Astrocyte (in vitro differentiated cells and primary cell): ENCODE data around the gene CERT1. TPM values are rescaled to one million over a fixed set of nuclear protein-coding genes. Genes with fewer than 3 reads are reported as not detected.
A peak's percentile ranks its signal among the peaks of the same experiment; 100 is the strongest.

Experiments used
- DNase-seq: peaks from one replicate; pipeline ENCODE4 v3.0.0-alpha.2; 2010; ENCODE audit warnings: low read depth
- FAIRE-seq: peaks from 2 replicates; lab custom pipeline; 2011; peaks lifted over from hg19 to GRCh38; lab: Jason Lieb, UNC
- H2AFZ ChIP-seq: 2 replicates; pipeline ENCODE4 v1.6.0; 2012; ENCODE audit warnings: low read depth, low read length, inconsistent platforms
- H3K27ac ChIP-seq: 2 replicates; pipeline ENCODE4 v1.5.1; 2011; ENCODE audit warnings: low read depth, low read length, inconsistent platforms
- H3K27me3 ChIP-seq: 2 replicates; pipeline ENCODE4 v1.6.0; 2011; ENCODE audit warnings: low read length, inconsistent platforms; ENCODE audit not compliant: insufficient read depth
- H3K36me3 ChIP-seq: 2 replicates; pipeline ENCODE4 v1.5.1; 2011; ENCODE audit warnings: low read length, inconsistent platforms; ENCODE audit not compliant: insufficient read depth
- H3K4me1 ChIP-seq: 2 replicates; pipeline ENCODE4 v1.5.1; 2011; ENCODE audit warnings: low read length, inconsistent platforms; ENCODE audit not compliant: insufficient read depth
- H3K4me2 ChIP-seq: 2 replicates; pipeline ENCODE4 v1.6.0; 2012; ENCODE audit warnings: low read length, inconsistent platforms
- H3K4me3 ChIP-seq: 2 replicates; pipeline ENCODE4 v1.5.1; 2011; ENCODE audit warnings: low read depth, mild to moderate bottlenecking, low read length, inconsistent platforms; ENCODE audit not compliant: insufficient read depth
- H3K79me2 ChIP-seq: 2 replicates; pipeline ENCODE4 v1.6.0; 2012; ENCODE audit warnings: mild to moderate bottlenecking, low read length, inconsistent platforms; ENCODE audit not compliant: insufficient read depth
- H3K9ac ChIP-seq: 2 replicates; pipeline ENCODE4 v1.6.0; 2012; ENCODE audit warnings: mild to moderate bottlenecking, low read length, inconsistent platforms
- H3K9me3 ChIP-seq: 2 replicates; pipeline ENCODE4 v1.5.1; 2012; ENCODE audit warnings: low read depth, mild to moderate bottlenecking, low read length, inconsistent platforms; ENCODE audit not compliant: insufficient read depth
- H4K20me1 ChIP-seq: 2 replicates; pipeline ENCODE4 v1.6.0; 2012; ENCODE audit warnings: low read length, inconsistent platforms; ENCODE audit not compliant: insufficient read depth
- H3K27ac Mint-ChIP-seq: one replicate; pipeline ENCODE4 v1.8.0; 2021; ENCODE audit warnings: mild to moderate bottlenecking, mixed read lengths; ENCODE audit not compliant: unreplicated experiment
- H3K27me3 Mint-ChIP-seq: one replicate; pipeline ENCODE4 v1.8.0; 2021; ENCODE audit warnings: low read depth, mixed read lengths; ENCODE audit not compliant: unreplicated experiment
- H3K36me3 Mint-ChIP-seq: one replicate; pipeline ENCODE4 v1.8.0; 2021; ENCODE audit warnings: low read depth, mixed read lengths; ENCODE audit not compliant: unreplicated experiment
- H3K4me1 Mint-ChIP-seq: one replicate; pipeline ENCODE4 v1.8.0; 2021; ENCODE audit warnings: low read depth, mixed read lengths; ENCODE audit not compliant: unreplicated experiment
- H3K4me3 Mint-ChIP-seq: one replicate; pipeline ENCODE4 v1.8.0; 2021; ENCODE audit warnings: mild to moderate bottlenecking, moderate library complexity, mixed read lengths; ENCODE audit not compliant: unreplicated experiment
- H3K9me3 Mint-ChIP-seq: one replicate; pipeline ENCODE4 v1.8.0; 2021; ENCODE audit warnings: mild to moderate bottlenecking, mixed read lengths; ENCODE audit not compliant: unreplicated experiment
- CTCF ChIP-seq: IDR thresholded peaks from 2 replicates; pipeline ENCODE4 v1.5.1; 2011; ENCODE audit warnings: low read depth, mild to moderate bottlenecking, inconsistent platforms, low read length, moderate library complexity; ENCODE audit not compliant: insufficient read depth
- EZH2 ChIP-seq: IDR thresholded peaks from 2 replicates; pipeline ENCODE4 v1.6.1; 2012; ENCODE audit warnings: mild to moderate bottlenecking, low read length, inconsistent platforms; ENCODE audit not compliant: insufficient read depth
- total RNA-seq: library from RNA; stranded (reverse); gene quantifications from 2 replicates; pipeline ENCODE4 v1.2.1, GENCODE V29; 2021

The CERT1 gene
- total RNA-seq, 1 donor from 2014 or later: 29.6 TPM

GRCh38 chr5:75510417-75510835 lies 1.0 kb downstream of the CERT1 start:
- peak overlapping the region; percentile 91 for H3K4me3 ChIP-seq
- TF ChIP-seq CTCF: no peak
- no peak for TF ChIP-seq EZH2
- H2AFZ ChIP-seq: peak overlapping the region; percentile 75
- Mint-ChIP-seq H3K4me1 (peaks cover 23% of the 10 kb centered on the region), H3K9me3 (no peaks in the 10 kb centered on the region), H3K27me3 (no peaks in the 10 kb centered on the region), H3K4me3 (peak overlapping the region; percentile 97), H3K27ac (peak overlapping the region; percentile 94), H3K36me3 (no peaks in the 10 kb centered on the region)
- H3K27ac ChIP-seq: peak overlapping the region; percentile 89
- H3K4me2 ChIP-seq: peak overlapping the region; percentile 94
- peaks cover 37% of the 10 kb centered on the region for H4K20me1 ChIP-seq
- no peaks in the 10 kb centered on the region for H3K4me1 ChIP-seq
- no peaks in the 10 kb centered on the region for H3K36me3 ChIP-seq
- peak overlapping the region; percentile 86 for H3K9ac ChIP-seq
- no peaks in the 10 kb centered on the region for H3K9me3 ChIP-seq
- FAIRE-seq: no peak
- no peaks in the 10 kb centered on the region for H3K27me3 ChIP-seq
- H3K79me2 ChIP-seq: peaks cover 95% of the 10 kb centered on the region
- DNase-seq: peak; percentile 23

GRCh38 chr5:75509956-75510355 lies 1.5 kb downstream of the CERT1 start:
- no peak for TF ChIP-seq CTCF
- no peak for TF ChIP-seq EZH2
- peak overlapping the region; percentile 91 for H3K4me3 ChIP-seq
- no peaks in the 10 kb centered on the region for H3K36me3 Mint-ChIP-seq
- peak overlapping the region; percentile 86 for H3K9ac ChIP-seq
- H4K20me1 ChIP-seq: peaks cover 37% of the 10 kb centered on the region
- no peaks in the 10 kb centered on the region for H3K4me1 ChIP-seq
- H3K4me3 Mint-ChIP-seq: peak overlapping the region; percentile 97
- FAIRE-seq (no peak), DNase-seq (peak; percentile 43)
- no peak overlapping the region for H2AFZ ChIP-seq
- H3K36me3 ChIP-seq: no peaks in the 10 kb centered on the region
- no peaks in the 10 kb centered on the region for H3K27me3 Mint-ChIP-seq
- H3K9me3 Mint-ChIP-seq: no peaks in the 10 kb centered on the region
- H3K9me3 ChIP-seq: no peaks in the 10 kb centered on the region
- peaks cover 90% of the 10 kb centered on the region for H3K79me2 ChIP-seq
- H3K4me2 ChIP-seq: peak overlapping the region; percentile 94
- peak overlapping the region; percentile 72 for H3K27ac Mint-ChIP-seq
- no peaks in the 10 kb centered on the region for H3K27me3 ChIP-seq
- no peak overlapping the region for H3K27ac ChIP-seq
- peaks cover 23% of the 10 kb centered on the region for H3K4me1 Mint-ChIP-seq

- Histone ChIP-seq H3K79me2 (peaks cover 86% of the 10 kb centered on the region), H3K4me3 (peak overlapping the region; percentile 91), H2AFZ (no peak overlapping the region), H3K9me3 (no peaks in the 10 kb centered on the region), H3K27ac (no peak overlapping the region), H3K4me1 (no peaks in the 10 kb centered on the region), H3K9ac (peak overlapping the region; percentile 86), H3K4me2 (peak overlapping the region; percentile 94), H3K27me3 (no peaks in the 10 kb centered on the region), H4K20me1 (peaks cover 37% of the 10 kb centered on the region), H3K36me3 (no peaks in the 10 kb centered on the region)
- H3K36me3 Mint-ChIP-seq: no peaks in the 10 kb centered on the region
- peak overlapping the region; percentile 97 for H3K4me3 Mint-ChIP-seq
- peak overlapping the region; percentile 72 for H3K27ac Mint-ChIP-seq
- FAIRE-seq (no peak), DNase-seq (no peak)
- TF ChIP-seq CTCF (no peak), EZH2 (no peak)
- H3K27me3 Mint-ChIP-seq: no peaks in the 10 kb centered on the region
- peaks cover 23% of the 10 kb centered on the region for H3K4me1 Mint-ChIP-seq
- no peaks in the 10 kb centered on the region for H3K9me3 Mint-ChIP-seq
These were observed 1.9 kb downstream of the CERT1 start for GRCh38 chr5:75509546-75509945.
